K562 (cell line): ENCODE results near the gene P2RY8. TPM values are rescaled to one million over a fixed set of nuclear protein-coding genes. Genes with fewer than 3 reads are reported as not detected.
A peak's percentile ranks its signal among the peaks of the same experiment; 100 is the strongest.

Experiments used
- EWSR1 ChIP-seq: fragments of 450-650 bp; IDR thresholded peaks from 2 replicates; pipeline ENCODE4 v1.6.1; 2018; ENCODE audit warnings: borderline replicate concordance, mild to moderate bottlenecking, low read depth, moderate library complexity; ENCODE audit not compliant: partially characterized antibody
- HDAC8 ChIP-seq: fragments of 450-650 bp; IDR thresholded peaks from 2 replicates; pipeline ENCODE4 v1.6.1; 2016; ENCODE audit warnings: mild to moderate bottlenecking, missing genetic modification characterization, moderate library complexity, missing compliant biosample characterization
- HOXB6 ChIP-seq: fragments of 250-450 bp; sonication (Bioruptor Pico); IDR thresholded peaks from 2 replicates; pipeline ENCODE4 v1.5.1; 2022; ENCODE audit warnings: mild to moderate bottlenecking, borderline replicate concordance
- KAT7 ChIP-seq: sonication (generic); formaldehyde crosslinking; IDR thresholded peaks from 2 replicates; pipeline ENCODE4 v1.8.0; 2022; ENCODE audit warnings: missing genetic modification reagents, mild to moderate bottlenecking, borderline replicate concordance
- KDM1A ChIP-seq, 2 experiments: fragments of 450-650 bp; IDR thresholded peaks; 2 replicates each; pipeline ENCODE4 v1.6.1; 2016; ENCODE audit warnings: mild to moderate bottlenecking in 2 of 2
- MXI1 ChIP-seq: IDR thresholded peaks from 2 replicates; pipeline ENCODE4 v1.6.1; 2011; ENCODE audit warnings: low read depth, mild to moderate bottlenecking, improper control_type of control experiment, low read length
- NFRKB ChIP-seq: fragments of 450-650 bp; IDR thresholded peaks from 2 replicates; pipeline ENCODE4 v1.6.1; 2016; ENCODE audit warnings: low read depth
- PTTG1 ChIP-seq: fragments of 450-650 bp; IDR thresholded peaks from 2 replicates; pipeline ENCODE4 v1.6.1; 2016; ENCODE audit warnings: low read depth, mild to moderate bottlenecking, missing genetic modification characterization, missing compliant biosample characterization
- ZNF174 ChIP-seq: fragments of 250-450 bp; sonication (Bioruptor Pico); IDR thresholded peaks from 2 replicates; pipeline ENCODE4 v1.4.0; 2020; ENCODE audit warnings: mild to moderate bottlenecking
- ZNF217 ChIP-seq: sonication (generic); formaldehyde crosslinking; IDR thresholded peaks from 2 replicates; pipeline ENCODE4 v1.8.0; 2022; ENCODE audit warnings: mild to moderate bottlenecking, missing genetic modification reagents
- ZNF347 ChIP-seq: fragments of 450-650 bp; formaldehyde crosslinking; IDR thresholded peaks from 2 replicates; pipeline ENCODE4 v1.4.0; 2020; ENCODE audit warnings: low read depth, mild to moderate bottlenecking, moderate library complexity
- ZNF445 ChIP-seq: fragments of 250-450 bp; sonication (Bioruptor Pico); IDR thresholded peaks from 2 replicates; pipeline ENCODE4 v1.4.0; 2020; ENCODE audit warnings: low read depth, mild to moderate bottlenecking, moderate library complexity
- ZNF668 ChIP-seq: fragments of 250-450 bp; sonication (Bioruptor Pico); IDR thresholded peaks from 2 replicates; pipeline ENCODE4 v1.8.0; 2022; ENCODE audit warnings: mild to moderate bottlenecking, inconsistent platforms
- polyA plus RNA-seq, 8 experiments: library from polyadenylated mRNA; depleted of rRNA in 4 of 8; stranded (reverse) in 5 of 8; unstranded in 3 of 8; fragments of >200 nt; fragmentation: Nextera tagmentation in 2 of 8; fragmentation: Illumina TruSeq in 1 of 8; extraction: Ambion mirVana in 2 of 8; extraction: Trizol in 1 of 8; gene quantifications; 2 replicates each; pipeline versions ENCODE4 v1.2.1 to v1.2.3, GENCODE V29; 2011 to 2014; ENCODE audit warnings: inconsistent platforms in 1 of 8, missing spikeins in 1 of 8
- total RNA-seq, 7 experiments: library from RNA; depleted of rRNA in 6 of 7; stranded (reverse); fragments of >200 nt in 6 of 7; fragmentation: Illumina TruSeq in 2 of 7; extraction: Trizol in 2 of 7; gene quantifications; 2 replicates each; pipeline versions ENCODE4 v1.2.1 to v1.2.3, GENCODE V29; 2011 to 2021; ENCODE audit warnings: low replicate concordance in 1 of 7
- TF ChIP-seq, protein P1 (sequence below): fragments of 250-450 bp; sonication (Bioruptor Pico); IDR thresholded peaks from 2 replicates; pipeline ENCODE4 v1.8.0; 2021; ENCODE audit warnings: moderate library complexity, mild to moderate bottlenecking, inconsistent platforms
- TF ChIP-seq, protein P2 (sequence below), 3 experiments: fragments of 200-800 bp in 1 of 3; sonication (Bioruptor generic) in 1 of 3; sonication (generic) in 1 of 3; formaldehyde crosslinking in 1 of 3; IDR thresholded peaks; 2 replicates each; pipeline versions ENCODE4 v1.6.1 to v1.8.0; 2016 to 2022; ENCODE audit warnings: mild to moderate bottlenecking in 2 of 3, missing compliant biosample characterization in 2 of 3, missing genetic modification characterization in 2 of 3, missing genetic modification reagents in 1 of 3
- TF ChIP-seq, protein P3 (sequence below): sonication (generic); formaldehyde crosslinking; IDR thresholded peaks from 2 replicates; pipeline ENCODE4 v1.8.1; 2022; ENCODE audit warnings: missing genetic modification reagents
- TF ChIP-seq, protein P4 (sequence below), 2 experiments: fragments of 150-350 bp in 1 of 2; IDR thresholded peaks; 2 replicates each; pipeline ENCODE4 v1.6.1; 2012 to 2016; ENCODE audit warnings: low read depth in 2 of 2, low read length in 2 of 2, mild to moderate bottlenecking in 1 of 2, moderate library complexity in 1 of 2
- TF ChIP-seq, protein P5 (sequence below): IDR thresholded peaks from 2 replicates; pipeline ENCODE4 v1.6.1; 2011; ENCODE audit warnings: borderline replicate concordance, low read depth, mild to moderate bottlenecking, moderate library complexity, low read length; ENCODE audit not compliant: insufficient read depth, poor library complexity, severe bottlenecking

P2RY8 gene
- total and polyA plus RNA-seq, 9 of the 15 experiments (the other 6 are each of a cell fraction or from before 2014, with no cell fraction given) = 0.04 to 0.69 (median 0.08) TPM; not detected in 3

DNA sequence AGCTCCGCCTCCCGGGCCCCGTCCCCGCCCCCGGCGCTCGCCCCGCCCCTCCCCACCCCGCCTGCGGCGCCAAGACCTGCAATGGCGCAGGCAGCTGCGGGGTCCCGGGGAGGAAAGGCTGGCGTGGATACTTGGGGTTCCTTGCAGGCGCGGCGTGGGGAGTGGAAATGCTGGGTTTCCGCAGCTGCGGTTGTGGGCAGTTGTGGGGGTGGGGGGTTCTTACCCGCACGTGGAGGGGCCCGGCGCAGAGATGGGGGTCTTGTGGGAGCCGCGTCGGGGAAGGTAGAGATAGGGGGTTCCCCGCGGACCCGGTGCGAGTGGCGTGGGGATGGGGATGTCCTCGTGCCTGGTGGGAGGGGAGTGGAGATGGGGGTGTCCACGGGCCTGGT is 83.6 kb downstream of the P2RY8 start (continued):
- TF ChIP-seq MXI1 = no peak
- TF ChIP-seq, protein P1, sequence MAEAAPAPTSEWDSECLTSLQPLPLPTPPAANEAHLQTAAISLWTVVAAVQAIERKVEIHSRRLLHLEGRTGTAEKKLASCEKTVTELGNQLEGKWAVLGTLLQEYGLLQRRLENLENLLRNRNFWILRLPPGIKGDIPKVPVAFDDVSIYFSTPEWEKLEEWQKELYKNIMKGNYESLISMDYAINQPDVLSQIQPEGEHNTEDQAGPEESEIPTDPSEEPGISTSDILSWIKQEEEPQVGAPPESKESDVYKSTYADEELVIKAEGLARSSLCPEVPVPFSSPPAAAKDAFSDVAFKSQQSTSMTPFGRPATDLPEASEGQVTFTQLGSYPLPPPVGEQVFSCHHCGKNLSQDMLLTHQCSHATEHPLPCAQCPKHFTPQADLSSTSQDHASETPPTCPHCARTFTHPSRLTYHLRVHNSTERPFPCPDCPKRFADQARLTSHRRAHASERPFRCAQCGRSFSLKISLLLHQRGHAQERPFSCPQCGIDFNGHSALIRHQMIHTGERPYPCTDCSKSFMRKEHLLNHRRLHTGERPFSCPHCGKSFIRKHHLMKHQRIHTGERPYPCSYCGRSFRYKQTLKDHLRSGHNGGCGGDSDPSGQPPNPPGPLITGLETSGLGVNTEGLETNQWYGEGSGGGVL (CRISPR knock-in tag) = no peak
- TF ChIP-seq, protein P2, sequence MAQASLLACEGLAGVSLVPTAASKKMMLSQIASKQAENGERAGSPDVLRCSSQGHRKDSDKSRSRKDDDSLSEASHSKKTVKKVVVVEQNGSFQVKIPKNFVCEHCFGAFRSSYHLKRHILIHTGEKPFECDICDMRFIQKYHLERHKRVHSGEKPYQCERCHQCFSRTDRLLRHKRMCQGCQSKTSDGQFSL (CRISPR knock-in tag; IDR thresholded peaks at IDR 0.05) = 0 out of 2 replicates have a peak, but pooled peaks have one; percentile 4
- TF ChIP-seq, protein P2 (tag; IDR thresholded peaks at IDR 0.05) = no peak; a peak in 1 of 4 replicates
- TF ChIP-seq EWSR1 = no peak
- TF ChIP-seq, protein P3, sequence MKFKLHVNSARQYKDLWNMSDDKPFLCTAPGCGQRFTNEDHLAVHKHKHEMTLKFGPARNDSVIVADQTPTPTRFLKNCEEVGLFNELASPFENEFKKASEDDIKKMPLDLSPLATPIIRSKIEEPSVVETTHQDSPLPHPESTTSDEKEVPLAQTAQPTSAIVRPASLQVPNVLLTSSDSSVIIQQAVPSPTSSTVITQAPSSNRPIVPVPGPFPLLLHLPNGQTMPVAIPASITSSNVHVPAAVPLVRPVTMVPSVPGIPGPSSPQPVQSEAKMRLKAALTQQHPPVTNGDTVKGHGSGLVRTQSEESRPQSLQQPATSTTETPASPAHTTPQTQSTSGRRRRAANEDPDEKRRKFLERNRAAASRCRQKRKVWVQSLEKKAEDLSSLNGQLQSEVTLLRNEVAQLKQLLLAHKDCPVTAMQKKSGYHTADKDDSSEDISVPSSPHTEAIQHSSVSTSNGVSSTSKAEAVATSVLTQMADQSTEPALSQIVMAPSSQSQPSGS (CRISPR knock-in tag) = no peak
- no peak for TF ChIP-seq HOXB6
- no peak for TF ChIP-seq KAT7
- TF ChIP-seq, protein P4, sequence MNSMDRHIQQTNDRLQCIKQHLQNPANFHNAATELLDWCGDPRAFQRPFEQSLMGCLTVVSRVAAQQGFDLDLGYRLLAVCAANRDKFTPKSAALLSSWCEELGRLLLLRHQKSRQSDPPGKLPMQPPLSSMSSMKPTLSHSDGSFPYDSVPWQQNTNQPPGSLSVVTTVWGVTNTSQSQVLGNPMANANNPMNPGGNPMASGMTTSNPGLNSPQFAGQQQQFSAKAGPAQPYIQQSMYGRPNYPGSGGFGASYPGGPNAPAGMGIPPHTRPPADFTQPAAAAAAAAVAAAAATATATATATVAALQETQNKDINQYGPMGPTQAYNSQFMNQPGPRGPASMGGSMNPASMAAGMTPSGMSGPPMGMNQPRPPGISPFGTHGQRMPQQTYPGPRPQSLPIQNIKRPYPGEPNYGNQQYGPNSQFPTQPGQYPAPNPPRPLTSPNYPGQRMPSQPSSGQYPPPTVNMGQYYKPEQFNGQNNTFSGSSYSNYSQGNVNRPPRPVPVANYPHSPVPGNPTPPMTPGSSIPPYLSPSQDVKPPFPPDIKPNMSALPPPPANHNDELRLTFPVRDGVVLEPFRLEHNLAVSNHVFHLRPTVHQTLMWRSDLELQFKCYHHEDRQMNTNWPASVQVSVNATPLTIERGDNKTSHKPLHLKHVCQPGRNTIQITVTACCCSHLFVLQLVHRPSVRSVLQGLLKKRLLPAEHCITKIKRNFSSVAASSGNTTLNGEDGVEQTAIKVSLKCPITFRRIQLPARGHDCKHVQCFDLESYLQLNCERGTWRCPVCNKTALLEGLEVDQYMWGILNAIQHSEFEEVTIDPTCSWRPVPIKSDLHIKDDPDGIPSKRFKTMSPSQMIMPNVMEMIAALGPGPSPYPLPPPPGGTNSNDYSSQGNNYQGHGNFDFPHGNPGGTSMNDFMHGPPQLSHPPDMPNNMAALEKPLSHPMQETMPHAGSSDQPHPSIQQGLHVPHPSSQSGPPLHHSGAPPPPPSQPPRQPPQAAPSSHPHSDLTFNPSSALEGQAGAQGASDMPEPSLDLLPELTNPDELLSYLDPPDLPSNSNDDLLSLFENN (IDR thresholded peaks at IDR 0.05; ENCODE audit: low read depth in 2 of 2, low read length in 2 of 2) = no peak
- TF ChIP-seq ZNF347 (CRISPR knock-in tag) = no peak
- TF ChIP-seq, protein P5, sequence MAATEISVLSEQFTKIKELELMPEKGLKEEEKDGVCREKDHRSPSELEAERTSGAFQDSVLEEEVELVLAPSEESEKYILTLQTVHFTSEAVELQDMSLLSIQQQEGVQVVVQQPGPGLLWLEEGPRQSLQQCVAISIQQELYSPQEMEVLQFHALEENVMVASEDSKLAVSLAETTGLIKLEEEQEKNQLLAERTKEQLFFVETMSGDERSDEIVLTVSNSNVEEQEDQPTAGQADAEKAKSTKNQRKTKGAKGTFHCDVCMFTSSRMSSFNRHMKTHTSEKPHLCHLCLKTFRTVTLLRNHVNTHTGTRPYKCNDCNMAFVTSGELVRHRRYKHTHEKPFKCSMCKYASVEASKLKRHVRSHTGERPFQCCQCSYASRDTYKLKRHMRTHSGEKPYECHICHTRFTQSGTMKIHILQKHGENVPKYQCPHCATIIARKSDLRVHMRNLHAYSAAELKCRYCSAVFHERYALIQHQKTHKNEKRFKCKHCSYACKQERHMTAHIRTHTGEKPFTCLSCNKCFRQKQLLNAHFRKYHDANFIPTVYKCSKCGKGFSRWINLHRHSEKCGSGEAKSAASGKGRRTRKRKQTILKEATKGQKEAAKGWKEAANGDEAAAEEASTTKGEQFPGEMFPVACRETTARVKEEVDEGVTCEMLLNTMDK = no peak
- TF ChIP-seq PTTG1 (tag) = no peak
- TF ChIP-seq HDAC8 (tag) = no peak
- TF ChIP-seq ZNF174 (CRISPR knock-in tag) = no peak
- no peak for TF ChIP-seq ZNF217 (CRISPR knock-in tag)
- no peak for TF ChIP-seq ZNF668 (CRISPR knock-in tag)
- no peak for TF ChIP-seq NFRKB
- no peak for TF ChIP-seq KDM1A (IDR thresholded peaks at IDR 0.05)
- no peak for TF ChIP-seq ZNF445 (CRISPR knock-in tag)
